ENCODE results near the gene DPP9.

DNA sequence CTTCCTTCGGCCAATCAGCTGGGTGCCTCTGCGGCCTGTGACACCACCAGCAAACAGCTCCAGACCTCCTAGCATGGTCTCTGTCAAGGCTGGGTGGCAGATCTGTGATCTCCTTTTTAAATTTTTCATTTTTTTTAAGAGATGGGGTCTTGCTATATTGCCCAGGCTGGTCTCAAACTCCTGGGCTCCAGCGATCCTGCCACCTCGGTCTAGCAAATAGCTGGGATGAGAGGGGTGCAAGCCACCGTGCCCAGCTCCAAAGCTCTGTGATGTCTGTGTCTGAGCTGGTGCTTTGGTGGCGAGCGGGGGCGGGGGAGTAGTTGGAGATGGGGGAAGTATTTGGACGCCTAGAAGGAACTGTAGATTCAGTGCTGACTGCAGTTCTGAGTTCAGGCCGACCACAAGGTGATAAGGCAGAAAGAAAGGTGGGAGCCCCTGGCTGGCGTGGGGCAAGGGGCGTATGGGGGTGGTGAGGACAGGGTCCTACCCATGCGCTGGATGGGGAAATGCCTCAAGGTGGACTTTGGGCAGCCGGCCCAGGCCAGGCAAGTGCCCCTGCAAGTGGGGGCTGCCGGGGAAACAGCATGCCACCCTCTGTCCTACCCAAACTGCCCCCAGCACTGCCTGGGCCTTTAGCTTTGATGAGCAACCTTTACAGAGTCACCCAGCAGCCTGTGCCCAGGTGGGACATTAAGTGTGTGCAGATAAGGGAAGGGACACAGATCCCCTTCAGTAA, 5.5 kb downstream of the DPP9 start:
- TF ChIP-seq, protein P1, sequence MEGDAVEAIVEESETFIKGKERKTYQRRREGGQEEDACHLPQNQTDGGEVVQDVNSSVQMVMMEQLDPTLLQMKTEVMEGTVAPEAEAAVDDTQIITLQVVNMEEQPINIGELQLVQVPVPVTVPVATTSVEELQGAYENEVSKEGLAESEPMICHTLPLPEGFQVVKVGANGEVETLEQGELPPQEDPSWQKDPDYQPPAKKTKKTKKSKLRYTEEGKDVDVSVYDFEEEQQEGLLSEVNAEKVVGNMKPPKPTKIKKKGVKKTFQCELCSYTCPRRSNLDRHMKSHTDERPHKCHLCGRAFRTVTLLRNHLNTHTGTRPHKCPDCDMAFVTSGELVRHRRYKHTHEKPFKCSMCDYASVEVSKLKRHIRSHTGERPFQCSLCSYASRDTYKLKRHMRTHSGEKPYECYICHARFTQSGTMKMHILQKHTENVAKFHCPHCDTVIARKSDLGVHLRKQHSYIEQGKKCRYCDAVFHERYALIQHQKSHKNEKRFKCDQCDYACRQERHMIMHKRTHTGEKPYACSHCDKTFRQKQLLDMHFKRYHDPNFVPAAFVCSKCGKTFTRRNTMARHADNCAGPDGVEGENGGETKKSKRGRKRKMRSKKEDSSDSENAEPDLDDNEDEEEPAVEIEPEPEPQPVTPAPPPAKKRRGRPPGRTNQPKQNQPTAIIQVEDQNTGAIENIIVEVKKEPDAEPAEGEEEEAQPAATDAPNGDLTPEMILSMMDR (IDR thresholded peaks at IDR 0.05): no peak
- TF ChIP-seq POLR2AphosphoS5 (IDR thresholded peaks at IDR 0.05): no peak

Measured in gastroesophageal sphincter (tissue), 3 donors.